Smooth muscle cell (in vitro differentiated cells): ENCODE results near the gene RAG1. TPM values are rescaled to one million over a fixed set of nuclear protein-coding genes. Genes with fewer than 3 reads are reported as not detected.

Experiments
- DNase-seq: peaks from one replicate; lab custom pipeline; 2025; ENCODE audit not compliant: unreplicated experiment; lab: John Stamatoyannopoulos, UW
- H2AFZ ChIP-seq: fragments of 200-600 bp; sonication (generic); 2 replicates; pipeline ENCODE4 v1.6.0; 2016; ENCODE audit warnings: antibody characterized with exemption, low read depth, mild to moderate bottlenecking
- H3F3A ChIP-seq: fragments of 200-600 bp; sonication (generic); 2 replicates; pipeline ENCODE4 v1.6.0; 2017; ENCODE audit warnings: antibody characterized with exemption, low read depth
- H3K27ac ChIP-seq: fragments of 200-600 bp; sonication (generic); 2 replicates; pipeline ENCODE4 v1.5.1; 2016; ENCODE audit warnings: low read depth, mild to moderate bottlenecking
- H3K27me3 ChIP-seq: fragments of 200-600 bp; sonication (generic); 2 replicates; pipeline ENCODE4 v1.6.1; 2016; ENCODE audit warnings: low read depth, mild to moderate bottlenecking
- H3K36me3 ChIP-seq: fragments of 200-600 bp; sonication (generic); 2 replicates; pipeline ENCODE4 v1.5.1; 2016; ENCODE audit warnings: low read depth
- H3K4me1 ChIP-seq: fragments of 200-600 bp; sonication (generic); 2 replicates; pipeline ENCODE4 v1.5.1; 2016; ENCODE audit warnings: low read depth
- H3K4me2 ChIP-seq: fragments of 200-600 bp; sonication (generic); 2 replicates; pipeline ENCODE4 v1.6.0; 2016; ENCODE audit warnings: mild to moderate bottlenecking
- H3K4me3 ChIP-seq: fragments of 200-600 bp; sonication (generic); 2 replicates; pipeline ENCODE4 v1.5.1; 2016; ENCODE audit warnings: mild to moderate bottlenecking
- H3K79me2 ChIP-seq: fragments of 200-600 bp; sonication (generic); 2 replicates; pipeline ENCODE4 v1.6.0; 2016; ENCODE audit warnings: low read depth, mild to moderate bottlenecking
- H3K9ac ChIP-seq: fragments of 200-600 bp; sonication (generic); 2 replicates; pipeline ENCODE4 v1.6.0; 2016; ENCODE audit warnings: low read depth
- H3K9me3 ChIP-seq: fragments of 200-600 bp; sonication (generic); replicated peaks from 2 replicates; pipeline ENCODE4 v1.5.1; 2016; ENCODE audit warnings: low read depth
- H4K20me1 ChIP-seq: fragments of 200-600 bp; sonication (generic); 2 replicates; pipeline ENCODE4 v1.6.0; 2016; ENCODE audit warnings: low read depth
- CTCF ChIP-seq: fragments of 200-600 bp; sonication (generic); IDR thresholded peaks from 2 replicates; pipeline ENCODE4 v1.5.1; 2017; ENCODE audit warnings: borderline replicate concordance, mild to moderate bottlenecking, antibody characterized with exemption; ENCODE audit not compliant: insufficient read depth, poor library complexity, severe bottlenecking
- WGBS: methylation state at CpG from one replicate; pipeline ENCODE4 v1.1.7; 2016; ENCODE audit warnings: low lambda C conversion rate; 5-methylcytosine and 5-hydroxymethylcytosine counted together
- polyA plus RNA-seq: library from polyadenylated mRNA; unstranded; fragments of >200 nt; fragmentation: Nextera tagmentation; extraction: Ambion mirVana; gene quantifications from 2 replicates; pipeline ENCODE4 v1.2.1, GENCODE V29; 2016
- total RNA-seq: library from RNA; depleted of rRNA; stranded (reverse); fragments of >200 nt; gene quantifications from 2 replicates; pipeline ENCODE4 v1.2.3, GENCODE V29; 2014

Gene RAG1
- total and polyA plus RNA-seq, 2 experiments from 2014 or later, result 1.7 to 2.7 TPM

DNA sequence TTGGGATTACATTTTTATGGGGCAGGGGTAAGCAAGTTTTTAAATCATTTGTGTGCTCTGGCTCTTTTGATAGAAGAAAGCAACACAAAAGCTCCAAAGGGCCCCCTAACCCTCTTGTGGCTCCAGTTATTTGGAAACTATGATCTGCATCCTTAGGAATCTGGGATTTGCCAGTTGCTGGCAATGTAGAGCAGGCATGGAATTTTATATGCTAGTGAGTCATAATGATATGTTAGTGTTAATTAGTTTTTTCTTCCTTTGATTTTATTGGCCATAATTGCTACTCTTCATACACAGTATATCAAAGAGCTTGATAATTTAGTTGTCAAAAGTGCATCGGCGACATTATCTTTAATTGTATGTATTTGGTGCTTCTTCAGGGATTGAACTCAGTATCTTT lies 10.1 kb downstream of the RAG1 start:
- peak overlapping the region; percentile 79 for H3K27ac ChIP-seq
- peaks cover 14% of the 10 kb centered on the region for H3K4me1 ChIP-seq
- peak overlapping the region; percentile 55 for H2AFZ ChIP-seq
- peak overlapping the region; percentile 41 for H3K9ac ChIP-seq
- no peaks in the 10 kb centered on the region for H3K36me3 ChIP-seq
- H4K20me1 ChIP-seq, result no peaks in the 10 kb centered on the region
- peaks cover 3% of the 10 kb centered on the region for H3K9me3 ChIP-seq
- peak overlapping the region; percentile 70 for H3K4me2 ChIP-seq
- WGBS, result 65% methylated on average over 2 of the region's 2 CpGs
- H3K27me3 ChIP-seq, result no peaks in the 10 kb centered on the region
- no peak for TF ChIP-seq CTCF
- peaks cover 9% of the 10 kb centered on the region for H3F3A ChIP-seq
- DNase-seq, result no peak
- H3K4me3 ChIP-seq, result no peak overlapping the region
- no peaks in the 10 kb centered on the region for H3K79me2 ChIP-seq

- WGBS, result 33% methylated on average over 1 of the region's 1 CpG
- no peak overlapping the region for H2AFZ ChIP-seq
- no peak for DNase-seq
- H3K36me3 ChIP-seq, result no peaks in the 10 kb centered on the region
- no peaks in the 10 kb centered on the region for H4K20me1 ChIP-seq
- H3K79me2 ChIP-seq, result no peaks in the 10 kb centered on the region
- no peaks in the 10 kb centered on the region for H3K27me3 ChIP-seq
- TF ChIP-seq CTCF, result no peak
- H3K4me3 ChIP-seq, result no peak overlapping the region
- peak overlapping the region; percentile 70 for H3K4me2 ChIP-seq
- H3K9ac ChIP-seq, result no peak overlapping the region
- peaks cover 9% of the 10 kb centered on the region for H3F3A ChIP-seq
- peaks cover 3% of the 10 kb centered on the region for H3K9me3 ChIP-seq
- H3K27ac ChIP-seq, result peak overlapping the region; percentile 79
- peaks cover 14% of the 10 kb centered on the region for H3K4me1 ChIP-seq
These were observed 10.7 kb downstream of the RAG1 start for GRCh38 chr11:36578458-36578857.

- H3K79me2 ChIP-seq, result no peaks in the 10 kb centered on the region
- no peak for DNase-seq
- no peak overlapping the region for H3K27ac ChIP-seq
- no peaks in the 10 kb centered on the region for H4K20me1 ChIP-seq
- peaks cover 9% of the 10 kb centered on the region for H3F3A ChIP-seq
- H2AFZ ChIP-seq, result no peak overlapping the region
- H3K9ac ChIP-seq, result no peak overlapping the region
- TF ChIP-seq CTCF, result no peak
- H3K4me1 ChIP-seq, result peaks cover 14% of the 10 kb centered on the region
- no peak overlapping the region for H3K4me3 ChIP-seq
- H3K36me3 ChIP-seq, result no peaks in the 10 kb centered on the region
- H3K4me2 ChIP-seq, result no peak overlapping the region
- peaks cover 14% of the 10 kb centered on the region for H3K27me3 ChIP-seq
- 74% methylated on average over 2 of the region's 2 CpGs for WGBS
- peaks cover 3% of the 10 kb centered on the region for H3K9me3 ChIP-seq
These were observed 13.7 kb downstream of the RAG1 start for GRCh38 chr11:36581536-36581935.

DNA sequence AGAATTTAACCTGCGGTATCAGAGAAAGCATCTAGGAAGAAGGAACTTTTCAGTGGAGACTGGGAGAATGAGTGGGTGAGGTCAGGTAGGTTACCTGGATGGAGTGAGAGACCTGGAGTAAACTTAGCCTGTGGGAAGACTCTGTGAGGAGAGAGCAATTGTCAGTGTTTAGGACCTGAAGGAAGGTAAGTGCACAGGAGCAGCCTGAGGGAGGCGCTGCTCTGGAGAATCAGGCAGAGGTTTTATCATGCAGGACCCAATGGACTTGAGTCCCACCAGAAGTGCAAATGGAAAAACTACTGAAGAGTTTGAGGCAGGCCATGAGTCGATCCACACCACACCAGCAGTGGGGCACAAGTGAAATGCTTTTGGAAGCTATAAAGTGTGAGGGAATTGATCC lies 15.9 kb downstream of the RAG1 start:
- WGBS, result 86% methylated on average over 3 of the region's 3 CpGs
- Histone ChIP-seq H3F3A (peaks cover 2% of the 10 kb centered on the region), H3K27ac (no peak overlapping the region), H4K20me1 (no peaks in the 10 kb centered on the region), H3K4me2 (no peak overlapping the region), H3K9ac (no peak overlapping the region), H3K36me3 (no peaks in the 10 kb centered on the region), H2AFZ (no peak overlapping the region), H3K4me1 (no peaks in the 10 kb centered on the region), H3K79me2 (no peaks in the 10 kb centered on the region), H3K4me3 (no peak overlapping the region), H3K9me3 (peaks cover 3% of the 10 kb centered on the region), H3K27me3 (peaks cover 36% of the 10 kb centered on the region)
- TF ChIP-seq CTCF, result no peak
- no peak for DNase-seq
